GM23248 (cell line): Measurements from ENCODE around the gene TDRD3.

Experiments
- EZH2 ChIP-seq: fragments of 200-600 bp; sonication (generic); IDR thresholded peaks from 2 replicates; pipeline ENCODE4 v1.6.1; 2018; ENCODE audit warnings: antibody characterized with exemption, mild to moderate bottlenecking; ENCODE audit not compliant: insufficient read depth, poor library complexity, severe bottlenecking
- EZH2phosphoT487 ChIP-seq: fragments of 200-600 bp; sonication (generic); IDR thresholded peaks from 2 replicates; pipeline ENCODE4 v1.6.1; 2018; ENCODE audit warnings: antibody characterized with exemption, moderate library complexity, mild to moderate bottlenecking, low read depth; ENCODE audit not compliant: insufficient read depth

GRCh38 chr13:60577761-60578160, 180.7 kb downstream of the TDRD3 start:
- TF ChIP-seq EZH2 (no peak), EZH2phosphoT487 (no peak)
